Hepatocyte (in vitro differentiated cells): ENCODE measurements around the gene BAG5.

ENCODE experiments used
- CTCF ChIP-seq: fragments of 200-600 bp; sonication (generic); IDR thresholded peaks from 2 replicates; pipeline ENCODE4 v1.5.1; 2016; ENCODE audit warnings: antibody characterized with exemption, mild to moderate bottlenecking; ENCODE audit not compliant: poor library complexity
- EZH2 ChIP-seq: fragments of 200-600 bp; sonication (generic); IDR thresholded peaks from 2 replicates; pipeline ENCODE4 v1.6.1; 2016; ENCODE audit warnings: antibody characterized with exemption, mild to moderate bottlenecking, borderline replicate concordance

GRCh38 chr14:103563844-103564505 is 1.5 kb upstream of the BAG5 start:
- TF ChIP-seq CTCF (no peak), EZH2 (no peak)
